Fibroblast of the aortic adventitia (primary cell): ENCODE data around the gene AKAP10. TPM values are rescaled to one million over a fixed set of nuclear protein-coding genes. Genes with fewer than 3 reads are reported as not detected.
A peak's percentile ranks its signal among the peaks of the same experiment; 100 is the strongest.

ENCODE experiments used
- DNase-seq: peaks from one replicate; pipeline ENCODE4 v3.0.0-alpha.2; 2010; ENCODE audit warnings: low read depth
- H3K4me3 ChIP-seq: 2 replicates; pipeline ENCODE4 v1.5.1; 2011; ENCODE audit warnings: low read depth, mild to moderate bottlenecking, control low read depth, low read length, moderate library complexity
- total RNA-seq: library from RNA; depleted of rRNA; stranded (reverse); fragments of >200 nt; gene quantifications from 2 replicates; pipeline ENCODE4 v1.2.3, GENCODE V29; 2012; ENCODE audit warnings: low replicate concordance
- TF ChIP-seq, protein P1 (sequence below): IDR thresholded peaks from 2 replicates; pipeline ENCODE4 v1.5.1; 2011; ENCODE audit warnings: mild to moderate bottlenecking, low read length, control low read depth, inconsistent platforms; ENCODE audit not compliant: insufficient read depth

Gene AKAP10
- total RNA-seq, 1 donor = 26.8 TPM

- H3K4me3 ChIP-seq = no peak overlapping the region
- TF ChIP-seq, protein P1, sequence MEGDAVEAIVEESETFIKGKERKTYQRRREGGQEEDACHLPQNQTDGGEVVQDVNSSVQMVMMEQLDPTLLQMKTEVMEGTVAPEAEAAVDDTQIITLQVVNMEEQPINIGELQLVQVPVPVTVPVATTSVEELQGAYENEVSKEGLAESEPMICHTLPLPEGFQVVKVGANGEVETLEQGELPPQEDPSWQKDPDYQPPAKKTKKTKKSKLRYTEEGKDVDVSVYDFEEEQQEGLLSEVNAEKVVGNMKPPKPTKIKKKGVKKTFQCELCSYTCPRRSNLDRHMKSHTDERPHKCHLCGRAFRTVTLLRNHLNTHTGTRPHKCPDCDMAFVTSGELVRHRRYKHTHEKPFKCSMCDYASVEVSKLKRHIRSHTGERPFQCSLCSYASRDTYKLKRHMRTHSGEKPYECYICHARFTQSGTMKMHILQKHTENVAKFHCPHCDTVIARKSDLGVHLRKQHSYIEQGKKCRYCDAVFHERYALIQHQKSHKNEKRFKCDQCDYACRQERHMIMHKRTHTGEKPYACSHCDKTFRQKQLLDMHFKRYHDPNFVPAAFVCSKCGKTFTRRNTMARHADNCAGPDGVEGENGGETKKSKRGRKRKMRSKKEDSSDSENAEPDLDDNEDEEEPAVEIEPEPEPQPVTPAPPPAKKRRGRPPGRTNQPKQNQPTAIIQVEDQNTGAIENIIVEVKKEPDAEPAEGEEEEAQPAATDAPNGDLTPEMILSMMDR = no peak
- no peak for DNase-seq
Observed at GRCh38 chr17:19877364-19877945, 100.2 kb downstream of the AKAP10 start.

DNA sequence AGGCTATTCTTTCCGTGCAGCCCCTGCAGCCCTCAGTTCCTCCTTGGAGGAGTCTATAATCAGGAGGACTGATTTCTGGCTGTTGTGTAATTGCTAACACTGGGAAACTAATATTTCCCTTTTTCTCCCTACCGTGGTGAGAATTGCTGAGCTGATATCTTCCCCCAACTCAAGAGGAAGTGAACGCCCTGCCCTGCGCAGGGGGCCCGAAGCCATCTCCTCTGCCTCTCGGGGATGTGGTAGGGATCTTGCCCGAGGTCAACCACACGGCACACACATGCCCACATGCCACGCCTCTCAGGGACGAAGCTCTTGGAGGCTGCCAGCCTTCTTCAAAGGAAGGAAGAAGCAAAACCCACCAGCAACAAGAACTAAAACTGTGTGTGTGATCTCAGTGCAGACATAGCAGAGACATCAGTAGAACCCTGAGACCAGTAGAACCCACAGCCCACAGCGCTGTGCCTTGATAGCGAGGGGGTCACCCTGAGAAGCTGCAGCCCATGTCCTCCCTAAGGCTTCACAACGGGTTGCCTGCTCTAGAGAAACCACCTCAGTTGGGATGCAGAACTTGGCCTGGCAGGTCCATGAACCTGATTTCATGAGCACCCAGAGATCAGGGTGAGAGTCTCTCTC, 101.0 kb downstream of the AKAP10 start:
- TF ChIP-seq, protein P1 = no peak
- no peak for DNase-seq
- no peak overlapping the region for H3K4me3 ChIP-seq

DNA sequence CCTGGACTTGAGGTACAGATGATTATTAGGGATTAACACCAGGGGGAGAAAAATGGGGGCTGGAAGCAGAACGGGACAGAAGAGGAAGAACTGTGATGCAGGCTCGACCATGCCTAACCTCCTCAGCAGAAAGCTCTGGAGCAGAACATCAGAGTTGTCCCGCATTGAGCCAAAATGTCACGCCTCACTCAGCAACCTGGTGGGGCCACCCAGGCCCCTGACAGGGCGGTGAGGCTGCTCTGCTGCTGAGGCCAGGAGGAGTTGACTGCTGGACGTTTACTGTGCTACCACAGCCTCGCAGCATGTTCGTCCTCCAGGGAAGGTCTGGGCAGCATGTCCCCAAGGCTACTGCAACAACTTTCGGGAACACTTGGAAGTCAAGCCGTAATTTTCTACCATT, 103.4 kb downstream of the AKAP10 start:
- TF ChIP-seq, protein P1 = no peak
- no peak for DNase-seq
- no peak overlapping the region for H3K4me3 ChIP-seq

DNA sequence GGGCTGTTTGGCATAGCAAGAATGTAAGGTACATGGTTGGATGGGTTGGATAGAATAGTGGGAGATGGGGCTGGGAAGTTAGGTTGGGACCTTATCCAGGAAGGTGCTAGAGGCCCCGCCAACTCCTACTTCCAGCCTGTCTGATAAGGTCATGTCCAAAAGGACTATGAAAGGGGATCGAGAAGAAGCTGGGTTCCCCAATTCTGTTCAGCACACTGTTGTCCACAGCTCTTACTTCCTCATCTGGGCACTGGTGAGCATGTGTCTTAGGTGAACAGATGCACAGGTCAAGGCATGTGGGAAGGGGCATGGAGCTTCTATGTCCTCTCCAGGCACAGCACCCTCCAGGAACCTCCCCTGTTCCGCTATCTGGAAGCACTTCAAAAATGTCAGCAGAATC, 104.3 kb downstream of the AKAP10 start:
- DNase-seq = no peak
- TF ChIP-seq, protein P1 = no peak
- H3K4me3 ChIP-seq = no peak overlapping the region

DNA sequence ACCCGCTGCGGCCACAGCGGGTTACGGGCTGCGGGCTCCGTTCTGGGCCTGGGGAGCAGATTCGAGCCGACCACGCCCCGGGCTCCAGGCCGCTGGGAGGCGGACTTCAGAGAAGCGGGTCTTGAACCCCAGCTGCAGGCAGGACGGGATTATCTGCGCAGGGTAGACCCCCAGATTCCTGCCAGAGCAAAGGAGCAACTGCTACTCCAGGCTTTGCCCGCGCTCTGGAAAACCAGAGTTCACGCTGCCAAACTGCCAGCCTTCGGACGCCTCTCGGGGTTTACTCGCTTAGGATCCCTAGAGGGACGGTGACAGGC, 109.6 kb downstream of the AKAP10 start:
- DNase-seq = no peak
- TF ChIP-seq, protein P1 = no peak

GRCh38 chr17:19867329-19868078, 110.1 kb downstream of the AKAP10 start, which contains the start of gene ULK2:
Gene ULK2 (minus strand): TSS chr17:19867936. CDS start chr17:19867417, 519 bp downstream.
- peak within 1 kb of the TSS; percentile 74 for H3K4me3 ChIP-seq
- TF ChIP-seq, protein P1 = peak; percentile 0
- peak; percentile 72 for DNase-seq

More for the DNA sequence above, 109.6 kb downstream of the AKAP10 start:
- peak overlapping the region; percentile 74 for H3K4me3 ChIP-seq
